Stomach (tissue), 9 donors: ENCODE results near the gene ABCC8. TPM values are rescaled to one million over a fixed set of nuclear protein-coding genes. Genes with fewer than 3 reads are reported as not detected.

Experiments used
- DNase-seq, 2 donors: peaks; one replicate each; pipeline versions ENCODE4 v3.0.0 to v3.0.0-alpha.2; 2013 to 2019
- H3K27ac ChIP-seq, 5 donors: fragments of 200-600 bp in 4 of 5; sonication (generic) in 4 of 5; one replicate each; pipeline ENCODE4 v1.5.1; 2013 to 2019; ENCODE audit warnings: mild to moderate bottlenecking in 1 of 5, moderate library complexity in 1 of 5
- H3K27me3 ChIP-seq, 3 donors: fragments of 200-600 bp; sonication (generic); one replicate each; pipeline ENCODE4 v1.5.1; 2017 to 2019; ENCODE audit warnings: mixed run types in 1 of 3
- H3K36me3 ChIP-seq, 4 donors: fragments of 200-600 bp; sonication (generic); 1 replicate in 3 of 4; 2 replicates in 1 of 4; pipeline ENCODE4 v1.5.1; 2016 to 2019
- H3K4me1 ChIP-seq, 4 donors: fragments of 200-600 bp; sonication (generic); one replicate each; pipeline ENCODE4 v1.5.1; 2016 to 2019
- H3K4me3 ChIP-seq, 4 donors: fragments of 200-600 bp; sonication (generic) in 3 of 4; one replicate each; pipeline ENCODE4 v1.5.1; 2016 to 2019; ENCODE audit warnings: mild to moderate bottlenecking in 1 of 4
- H3K9me3 ChIP-seq, 4 donors: fragments of 200-600 bp; sonication (generic); one replicate each; pipeline ENCODE4 v1.5.1; 2016 to 2019
- EP300 ChIP-seq: sonication (generic); formaldehyde crosslinking; IDR thresholded peaks from one replicate; pipeline ENCODE4 v1.6.1; 2017; ENCODE audit warnings: antibody characterized with exemption
- POLR2A ChIP-seq, 4 donors: fragments of 450-650 bp; IDR thresholded peaks; one replicate each; pipeline ENCODE4 v1.6.1; 2016; ENCODE audit warnings: antibody characterized with exemption in 4 of 4, control low read depth in 2 of 4, mild to moderate bottlenecking in 1 of 4, moderate library complexity in 1 of 4
- POLR2AphosphoS5 ChIP-seq, 3 donors: sonication (generic); formaldehyde crosslinking; IDR thresholded peaks; one replicate each; pipeline ENCODE4 v1.6.1; 2016; ENCODE audit warnings: antibody characterized with exemption in 3 of 3
- WGBS, 5 donors: extraction: QIAGEN DNeasy Blood & Tissue Kit in 3 of 5; methylation state at CpG; one replicate each; pipeline versions ENCODE4 v1.1.5 to v1.1.7; 2013 to 2018; 5-methylcytosine and 5-hydroxymethylcytosine counted together
- intact Hi-C: fragments of 100-400 bp; cut with DNase I; formaldehyde crosslinking; loops from one replicate; pipeline ENCODE4 v1.15.1; 2023; ENCODE audit warnings: low total_unique reads
- polyA plus RNA-seq, 3 donors: library from polyadenylated mRNA; stranded (reverse); fragments of 200-250 nt; gene quantifications; one replicate each; pipeline ENCODE4 v1.2.3, GENCODE V29; 2013
- total RNA-seq, 5 donors: library from RNA; depleted of rRNA; stranded (reverse); fragments of >200 nt; gene quantifications; one replicate each; pipeline versions ENCODE4 v1.1.0 to v1.2.3, GENCODE V29; 2014 to 2016
- TF ChIP-seq, protein P1 (sequence below), 7 experiments: fragments of 450-650 bp in 4 of 7; fragments of 200-600 bp in 3 of 7; sonication (generic) in 3 of 7; IDR thresholded peaks; one replicate each; pipeline ENCODE4 v1.5.1; 2016 to 2019; ENCODE audit warnings: antibody characterized with exemption in 7 of 7, control low read depth in 2 of 7, mild to moderate bottlenecking in 1 of 7
- donor health status: healthy with polysubstance abuse.
- donor health status: Bipolar disorder and iron deficiency.
- donor health status: healthy.

The ABCC8 gene
- total and polyA plus RNA-seq, 8 donors, result 3.9 to 69.6 (median 32.1) TPM; not detected in 1

- H3K4me3 ChIP-seq, result no peak overlapping the region
- peaks cover 5 to 17% (median 16%) of the 10 kb centered on the region in 4 donors for H3K4me1 ChIP-seq
- intact Hi-C loops, result no loop called here
- 77 to 95% (median 85%) methylated on average over 1 of the region's 1 CpG for WGBS, 5 donors
- H3K36me3 ChIP-seq, result no peaks in the 10 kb centered on the region
- H3K9me3 ChIP-seq, result no peaks in the 10 kb centered on the region
- no peaks in the 10 kb centered on the region for H3K27me3 ChIP-seq
- no peak for DNase-seq
- no peak overlapping the region for H3K27ac ChIP-seq
- no peak for TF ChIP-seq POLR2AphosphoS5 (IDR thresholded peaks at IDR 0.05)
- TF ChIP-seq, protein P1, sequence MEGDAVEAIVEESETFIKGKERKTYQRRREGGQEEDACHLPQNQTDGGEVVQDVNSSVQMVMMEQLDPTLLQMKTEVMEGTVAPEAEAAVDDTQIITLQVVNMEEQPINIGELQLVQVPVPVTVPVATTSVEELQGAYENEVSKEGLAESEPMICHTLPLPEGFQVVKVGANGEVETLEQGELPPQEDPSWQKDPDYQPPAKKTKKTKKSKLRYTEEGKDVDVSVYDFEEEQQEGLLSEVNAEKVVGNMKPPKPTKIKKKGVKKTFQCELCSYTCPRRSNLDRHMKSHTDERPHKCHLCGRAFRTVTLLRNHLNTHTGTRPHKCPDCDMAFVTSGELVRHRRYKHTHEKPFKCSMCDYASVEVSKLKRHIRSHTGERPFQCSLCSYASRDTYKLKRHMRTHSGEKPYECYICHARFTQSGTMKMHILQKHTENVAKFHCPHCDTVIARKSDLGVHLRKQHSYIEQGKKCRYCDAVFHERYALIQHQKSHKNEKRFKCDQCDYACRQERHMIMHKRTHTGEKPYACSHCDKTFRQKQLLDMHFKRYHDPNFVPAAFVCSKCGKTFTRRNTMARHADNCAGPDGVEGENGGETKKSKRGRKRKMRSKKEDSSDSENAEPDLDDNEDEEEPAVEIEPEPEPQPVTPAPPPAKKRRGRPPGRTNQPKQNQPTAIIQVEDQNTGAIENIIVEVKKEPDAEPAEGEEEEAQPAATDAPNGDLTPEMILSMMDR (IDR thresholded peaks at IDR 0.05), result no peak
- no peak for TF ChIP-seq POLR2A (IDR thresholded peaks at IDR 0.05)
- TF ChIP-seq EP300, result no peak
These were observed 129.0 kb downstream of the ABCC8 start for GRCh38 chr11:17347676-17348075.

DNA sequence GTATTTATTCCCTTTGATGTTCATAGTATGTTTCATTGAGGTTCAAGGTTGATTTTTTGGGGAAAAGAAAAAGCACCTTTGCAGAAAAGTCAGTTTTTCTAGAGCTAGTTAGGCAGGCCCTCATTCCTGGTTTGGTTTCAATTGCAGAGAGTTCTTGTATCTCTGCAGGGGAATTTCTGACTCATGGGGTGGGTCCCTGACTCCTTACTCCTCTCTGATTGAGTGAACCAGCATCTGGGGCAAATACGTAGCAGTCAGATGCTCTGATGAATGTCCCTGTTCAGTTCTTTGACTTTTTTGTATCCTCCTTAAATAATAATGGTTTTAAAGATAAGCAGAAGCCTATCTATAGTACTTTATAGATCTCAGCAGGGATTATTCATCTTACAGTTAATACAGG lies 132.7 kb downstream of the ABCC8 start:
- 82 to 94% (median 93%) methylated on average over 1 of the region's 1 CpG for WGBS, 5 donors
- TF ChIP-seq, protein P1 (IDR thresholded peaks at IDR 0.05), result no peak
- TF ChIP-seq POLR2A (IDR thresholded peaks at IDR 0.05) (no peak), EP300 (no peak), POLR2AphosphoS5 (IDR thresholded peaks at IDR 0.05) (no peak)

DNA sequence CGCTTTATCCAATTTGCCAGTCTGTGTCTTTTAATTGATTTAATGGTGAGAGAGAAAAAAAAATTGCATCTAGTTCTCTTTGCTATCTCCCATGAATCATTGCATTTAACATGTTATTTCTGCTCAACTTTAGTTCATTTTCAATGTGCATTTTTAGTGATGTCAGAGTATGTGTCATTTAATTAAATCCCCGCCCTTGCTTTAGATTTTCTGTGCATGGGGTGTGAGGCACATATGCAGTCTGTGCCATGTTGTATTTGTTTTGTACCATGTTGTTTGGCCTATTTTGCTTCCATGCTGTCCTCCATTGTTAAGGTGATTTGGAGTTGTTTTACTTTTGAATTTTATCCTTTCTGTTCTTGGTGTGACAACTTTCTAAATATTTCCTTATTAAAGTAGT lies 133.4 kb downstream of the ABCC8 start:
- TF ChIP-seq EP300 (no peak), POLR2AphosphoS5 (IDR thresholded peaks at IDR 0.05) (no peak), POLR2A (IDR thresholded peaks at IDR 0.05) (no peak)
- TF ChIP-seq, protein P1 (IDR thresholded peaks at IDR 0.05), result no peak
- Histone ChIP-seq H3K27me3 (no peaks in the 10 kb centered on the region), H3K36me3 (no peaks in the 10 kb centered on the region), H3K27ac (no peak overlapping the region), H3K4me1 (no peaks in the 10 kb centered on the region), H3K4me3 (no peak overlapping the region), H3K9me3 (no peaks in the 10 kb centered on the region)
- DNase-seq, result no peak
- intact Hi-C loops, result no loop called here
- WGBS, 5 donors, result 93 to 100% (median 99%) methylated on average over 2 of the region's 2 CpGs

More for the DNA sequence above, 132.7 kb downstream of the ABCC8 start:
- H3K36me3 ChIP-seq, result no peaks in the 10 kb centered on the region
- DNase-seq, result no peak
- H3K27ac ChIP-seq, result no peak overlapping the region
- H3K4me1 ChIP-seq, result no peaks in the 10 kb centered on the region
- intact Hi-C loops, result no loop called here
- H3K9me3 ChIP-seq, result no peaks in the 10 kb centered on the region
- no peak overlapping the region for H3K4me3 ChIP-seq
- H3K27me3 ChIP-seq, result no peaks in the 10 kb centered on the region

Other genes with a start within 250 kb of the ABCC8 start
- 10 to 100 TPM in 4 of 5 donors, 1 to 10 TPM in 1; 6.4 to 92.9 (median 42.2) TPM for gene NUCB2, start 200.1 kb downstream of the ABCC8 start, total RNA-seq
- 100 to 1,000 TPM in 1 of 3 donors, 10 to 100 TPM in 2; 49.8 to 112 (median 72.9) TPM for gene NUCB2, start 200.1 kb downstream of the ABCC8 start, polyA plus RNA-seq
- 10 to 100 TPM in 1 of 5 donors, 1 to 10 TPM in 3, under 1 TPM in 1; under 0.01 to 13.6 (median 4.2) TPM for gene NCR3LG1, start 125.0 kb downstream of the ABCC8 start, total RNA-seq
- under 1 TPM in 2 of 3 donors, not detected in 1; 0.25 to 0.37 TPM for gene NCR3LG1, start 125.0 kb downstream of the ABCC8 start, polyA plus RNA-seq
- 10 to 100 TPM in 1 of 5 donors, 1 to 10 TPM in 3, not detected in 1; 1.5 to 22.9 (median 4.7) TPM for gene KCNJ11, start 88.2 kb downstream of the ABCC8 start, total RNA-seq
- 10 to 100 TPM in 1 of 3 donors, 1 to 10 TPM in 2; 7.2 to 14.2 (median 7.7) TPM for gene KCNJ11, start 88.2 kb downstream of the ABCC8 start, polyA plus RNA-seq
- 100 to 1,000 TPM in 1 of 5 donors, 10 to 100 TPM in 3, 1 to 10 TPM in 1; 9.4 to 107 (median 22.6) TPM for gene USH1C, start 67.6 kb upstream of the ABCC8 start, total RNA-seq
- 10 to 100 TPM in 1 of 3 donors, 1 to 10 TPM in 2; 4.8 to 42.5 (median 7.1) TPM for gene USH1C, start 67.6 kb upstream of the ABCC8 start, polyA plus RNA-seq
- not detected for gene OTOG, start 70.4 kb upstream of the ABCC8 start, total RNA-seq
- not detected for gene OTOG, start 70.4 kb upstream of the ABCC8 start, polyA plus RNA-seq
- not detected for gene MYOD1, start 242.7 kb upstream of the ABCC8 start, total RNA-seq
- not detected for gene MYOD1, start 242.7 kb upstream of the ABCC8 start, polyA plus RNA-seq